CD4-positive, alpha-beta T cell treated with Interleukin-15 for 1 hour (primary cell): ENCODE data around the gene HCFC2.

Source experiments
- DNase-seq: peaks from one replicate; pipeline ENCODE4 v3.0.0-alpha.2; 2020

The HCFC2 gene

GRCh38 chr12:104126548-104126947 lies 62.2 kb downstream of the HCFC2 start:
- no peak for DNase-seq

- no peak for DNase-seq
Observed at GRCh38 chr12:104130760-104131159, 66.4 kb downstream of the HCFC2 start.

DNA sequence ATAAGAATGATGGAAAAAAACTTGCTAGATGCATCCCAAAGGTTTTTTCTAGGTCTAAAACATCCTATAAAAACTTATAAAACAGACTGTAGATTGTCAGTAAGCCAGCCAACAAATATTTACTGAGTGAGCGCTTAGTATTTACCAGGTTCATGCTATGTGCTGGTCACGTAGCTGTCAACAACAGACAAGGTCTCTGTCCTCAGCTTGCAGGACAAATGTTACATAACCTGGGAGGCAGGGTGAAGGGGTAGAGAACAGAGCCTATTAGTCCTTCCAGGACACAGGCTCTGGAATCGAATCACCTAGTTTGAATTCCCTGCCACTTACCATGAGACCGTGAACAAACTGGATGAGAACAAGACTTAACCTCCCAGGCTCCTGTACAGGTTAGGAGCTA lies 67.3 kb downstream of the HCFC2 start:
- no peak for DNase-seq

DNA sequence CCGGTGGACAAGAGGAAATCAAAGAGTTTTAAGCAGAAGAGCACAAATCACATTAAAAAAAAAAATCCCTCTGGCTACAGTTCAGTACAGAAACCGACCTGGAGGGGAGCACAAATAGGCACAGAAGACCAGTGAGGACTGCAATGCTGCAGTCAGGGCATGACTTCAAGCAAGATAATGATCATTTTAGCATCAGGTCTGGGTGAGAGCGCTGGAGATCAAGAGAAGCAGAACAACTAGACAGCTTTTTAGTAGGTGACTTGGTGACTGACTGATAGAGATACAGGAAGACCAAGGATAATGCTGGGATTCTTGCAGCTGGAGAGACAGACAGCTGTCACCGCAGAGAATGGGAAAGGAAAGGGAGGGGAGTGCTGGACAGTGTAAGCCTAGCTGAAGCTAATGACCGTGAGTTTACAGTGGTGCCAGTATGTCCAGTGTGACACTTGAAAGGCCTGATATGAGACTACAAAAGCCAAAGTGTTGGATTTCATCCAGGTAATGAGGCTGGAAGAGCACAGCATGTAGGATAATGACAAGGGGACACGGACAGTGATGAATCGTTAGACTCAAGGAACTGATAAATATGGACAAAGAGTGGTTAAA lies 68.1 kb downstream of the HCFC2 start:
- DNase-seq = no peak

GRCh38 chr12:104133321-104133720 lies 69.0 kb downstream of the HCFC2 start:
- DNase-seq = no peak

GRCh38 chr12:104133866-104134265 lies 69.5 kb downstream of the HCFC2 start:
- no peak for DNase-seq

GRCh38 chr12:104134882-104135281 lies 70.6 kb downstream of the HCFC2 start:
- DNase-seq = no peak

DNA sequence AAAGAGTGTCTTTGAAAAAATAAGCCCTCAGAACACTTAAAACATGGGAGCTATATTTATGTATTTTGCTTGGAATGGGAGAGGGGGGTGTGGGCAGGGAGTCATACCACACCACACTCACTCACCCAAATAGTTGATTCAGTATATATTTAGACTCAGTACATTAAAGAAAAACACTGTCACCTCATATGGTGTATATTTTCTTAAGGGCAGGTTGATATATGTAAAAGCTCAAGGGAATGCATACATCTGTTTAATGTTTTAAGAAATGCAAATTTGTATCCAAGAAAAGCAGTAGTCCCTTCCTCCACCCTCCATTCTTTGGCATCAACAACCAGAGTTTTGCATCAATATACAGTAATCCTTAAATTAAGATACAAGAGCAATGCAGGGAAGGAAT lies 72.2 kb downstream of the HCFC2 start:
- DNase-seq = no peak

- peak; percentile 46 for DNase-seq
Observed at GRCh38 chr12:104137001-104137901, 72.9 kb downstream of the HCFC2 start.

DNA sequence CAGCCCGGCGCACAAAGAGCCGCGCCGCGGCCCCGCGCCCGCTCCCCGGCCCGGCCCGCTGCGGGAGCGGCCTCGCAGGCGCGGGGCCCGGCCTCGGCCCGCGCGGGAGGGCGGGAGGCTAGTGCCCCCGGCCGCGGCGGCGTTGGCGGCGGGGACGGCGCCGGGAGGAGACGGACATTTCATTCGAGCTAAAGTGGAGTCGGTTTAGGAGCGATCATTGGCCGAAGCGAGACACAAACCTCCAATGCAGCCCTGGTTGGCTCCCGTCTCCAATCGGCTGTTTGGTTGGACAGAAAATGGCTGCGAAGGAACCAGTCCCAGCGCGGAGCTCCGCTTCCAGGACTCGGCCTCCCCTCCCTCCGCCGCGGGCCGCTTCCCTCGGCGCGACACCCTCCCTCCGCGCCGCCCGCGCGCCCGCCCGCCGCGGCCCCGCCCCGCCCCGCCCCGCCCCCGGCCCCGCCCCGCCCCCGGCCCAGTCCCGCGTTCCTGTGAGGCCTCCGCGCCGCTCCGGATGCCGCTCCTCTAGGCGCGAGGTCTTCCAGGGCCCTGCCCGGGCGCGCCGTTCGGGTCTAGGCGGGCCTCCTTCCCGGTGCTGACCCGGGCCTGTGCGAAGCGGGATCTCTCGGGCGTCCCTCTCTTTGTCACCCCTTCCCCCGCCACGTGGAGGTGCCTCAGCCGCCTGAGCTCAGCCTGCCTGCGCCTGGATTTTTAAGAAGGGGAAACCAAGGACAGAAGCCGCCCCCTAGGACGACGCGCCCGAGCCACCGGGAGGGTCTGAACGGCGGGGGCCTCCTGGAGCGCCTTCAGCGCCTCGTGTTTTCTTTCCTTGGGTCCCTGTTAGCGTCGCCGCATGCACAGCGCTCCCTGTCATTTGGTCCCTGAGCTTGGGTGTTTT lies 73.8 kb downstream of the HCFC2 start, which contains the start of gene NFYB:
TSS of gene NFYB (minus strand) at position 309 of the 895 bp plus-strand sequence. CDS start 2,757 bp downstream, outside the sequence.
- peak; percentile 95 for DNase-seq

- DNase-seq = no peak
Observed at GRCh38 chr12:104138797-104139152, 74.4 kb downstream of the HCFC2 start.

GRCh38 chr12:104142543-104142942 lies 78.2 kb downstream of the HCFC2 start:
- DNase-seq = no peak

DNA sequence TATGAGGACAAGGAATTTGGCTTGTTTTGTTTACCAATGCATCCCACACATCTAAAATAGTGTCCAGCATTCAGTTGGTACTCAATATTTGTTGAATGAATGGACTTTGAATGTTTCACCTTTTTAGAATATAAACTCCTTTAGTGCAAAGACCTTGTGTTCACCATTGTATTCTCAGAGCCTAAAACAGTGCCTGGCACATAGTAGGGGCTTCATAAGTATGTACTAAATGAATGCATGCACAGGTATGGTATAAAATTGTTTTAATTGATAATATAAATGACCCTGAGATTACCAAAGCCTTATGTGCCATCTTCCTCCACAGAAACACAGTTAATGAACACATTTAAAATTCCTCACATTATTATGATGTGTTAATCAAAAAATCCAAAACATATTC lies 78.7 kb downstream of the HCFC2 start:
- DNase-seq = no peak

DNA sequence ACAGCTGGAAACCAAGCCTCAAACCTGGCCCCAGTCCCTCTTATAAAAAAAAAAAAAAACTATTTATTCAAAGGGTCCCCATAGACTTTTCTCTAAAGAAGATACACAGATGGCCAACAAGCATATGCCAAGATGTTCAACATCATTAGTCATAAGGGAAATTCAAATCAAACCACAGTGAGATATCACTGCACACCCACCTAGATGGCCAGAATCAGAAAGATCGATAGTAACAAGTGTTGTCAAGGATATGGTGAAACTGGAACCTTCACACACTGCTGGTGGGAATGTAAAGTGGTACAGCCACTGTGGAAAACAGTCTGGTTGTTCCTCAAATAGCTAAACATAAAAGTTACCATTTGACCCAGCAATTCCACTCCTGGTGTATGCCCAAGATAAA lies 79.6 kb downstream of the HCFC2 start:
- DNase-seq = no peak

DNA sequence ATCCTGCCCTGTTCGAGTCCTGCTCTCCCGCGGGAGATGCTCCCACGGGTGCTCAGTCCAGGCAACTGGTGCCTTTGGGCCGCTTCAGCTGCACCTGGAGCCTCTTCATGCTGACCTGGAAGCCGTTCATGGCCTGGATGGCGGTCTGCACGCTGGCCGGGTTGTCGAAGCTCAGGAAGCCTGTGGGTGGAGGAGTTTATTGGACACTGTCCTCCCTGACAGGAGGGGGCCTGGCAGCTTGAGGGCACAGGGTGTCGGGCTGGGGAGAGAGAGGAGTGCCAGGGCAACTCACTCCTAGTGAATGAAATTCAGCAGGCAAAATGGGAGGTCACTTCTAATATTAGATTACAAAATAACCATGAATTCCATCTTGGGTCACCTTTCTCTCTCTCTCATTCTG lies 83.0 kb downstream of the HCFC2 start:
- no peak for DNase-seq

- no peak for DNase-seq
Observed at GRCh38 chr12:104150416-104150815, 86.1 kb downstream of the HCFC2 start.

DNA sequence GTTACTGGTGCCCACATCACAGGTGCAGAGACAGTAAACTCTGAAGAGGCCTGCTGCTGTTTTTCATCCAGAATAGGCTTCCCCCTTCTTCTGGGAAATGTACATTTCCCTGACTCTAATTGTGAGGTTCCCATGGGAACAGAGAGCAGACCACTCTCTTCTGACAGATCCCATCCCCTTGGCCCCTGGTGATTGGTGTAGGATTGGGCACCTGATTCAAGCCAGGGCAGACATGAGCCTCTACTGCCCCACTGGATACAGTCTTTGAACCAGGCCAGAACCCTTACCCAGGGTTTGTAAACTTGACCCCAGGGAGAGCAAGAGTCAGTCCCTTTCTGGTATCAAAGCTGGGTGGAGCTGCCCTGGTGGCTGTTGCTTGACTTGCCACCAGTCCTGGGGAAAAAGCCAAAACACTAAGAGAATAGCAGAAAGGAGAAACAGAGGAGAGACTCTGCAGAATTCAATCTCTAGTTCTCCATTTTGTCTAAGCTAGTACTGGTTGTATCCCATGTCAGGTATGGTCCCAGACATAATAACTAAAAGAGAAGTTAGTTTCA lies 88.4 kb downstream of the HCFC2 start:
- DNase-seq = no peak

GRCh38 chr12:104154286-104154685 lies 90.0 kb downstream of the HCFC2 start:
- DNase-seq = no peak

GRCh38 chr12:104154806-104155205 lies 90.5 kb downstream of the HCFC2 start:
- no peak for DNase-seq
